Spleen (tissue), 7 donors: Measurements from ENCODE around the gene RAD54L.

Experiments
- CTCF ChIP-seq, 11 experiments: fragments of 200-600 bp in 7 of 11; fragments of 450-650 bp in 4 of 11; sonication (generic) in 4 of 11; IDR thresholded peaks in 8 of 11; conservative IDR thresholded peaks in 3 of 11; 1 replicate in 7 of 11; 2 replicates in 4 of 11; pipeline versions ENCODE4 v1.4.0 to v1.8.0; 2016 to 2021; ENCODE audit warnings: antibody characterized with exemption in 11 of 11, inconsistent platforms in 4 of 11, mild to moderate bottlenecking in 1 of 11
- POLR2A ChIP-seq, 3 donors: fragments of 450-650 bp; IDR thresholded peaks; one replicate each; pipeline ENCODE4 v1.5.1; 2017; ENCODE audit warnings: antibody characterized with exemption in 3 of 3, mild to moderate bottlenecking in 1 of 3
- POLR2AphosphoS5 ChIP-seq, 3 donors: sonication (generic); formaldehyde crosslinking; IDR thresholded peaks; one replicate each; pipeline ENCODE4 v1.5.1; 2017; ENCODE audit warnings: antibody characterized with exemption in 3 of 3
- donor health status: DM: no; HTN: no; CAD: no; lungs with moderate emphysema.
- donor health status: DM: no; HTN: no; CAD: no.
- donor health status: DM: no; HTN: no; CAD: no.

GRCh38 chr1:46274225-46275029, 26.9 kb downstream of the RAD54L start:
- TF ChIP-seq CTCF (IDR thresholded peaks at IDR 0.05 in 8 of 11, conservative IDR thresholded peaks at IDR 0.05 in 3 of 11): no peak
- TF ChIP-seq POLR2AphosphoS5 (IDR thresholded peaks at IDR 0.05): no peak
- no peak for TF ChIP-seq POLR2A (IDR thresholded peaks at IDR 0.05)
